Type B pancreatic cell (in vitro differentiated cells): Measurements from ENCODE around the gene KLC1. TPM values are rescaled to one million over a fixed set of nuclear protein-coding genes. Genes with fewer than 3 reads are reported as not detected.

Experiments used
- DNase-seq: peaks from one replicate; pipeline ENCODE4 v3.0.0; 2021; ENCODE audit warnings: mixed read lengths; ENCODE audit not compliant: unreplicated experiment; ENCODE audit errors: extremely low spot score
- H3K27ac Mint-ChIP-seq: 2 replicates; pipeline ENCODE4 v1.8.0; 2021; ENCODE audit warnings: mild to moderate bottlenecking, mixed read lengths
- H3K27me3 Mint-ChIP-seq: 2 replicates; pipeline ENCODE4 v1.8.0; 2021; ENCODE audit warnings: mixed read lengths
- H3K36me3 Mint-ChIP-seq: 2 replicates; pipeline ENCODE4 v1.8.0; 2021; ENCODE audit warnings: mixed read lengths
- H3K4me1 Mint-ChIP-seq: one replicate; pipeline ENCODE4 v1.8.0; 2021; ENCODE audit warnings: mixed read lengths; ENCODE audit not compliant: unreplicated experiment
- H3K4me3 Mint-ChIP-seq: 2 replicates; pipeline ENCODE4 v1.8.0; 2021; ENCODE audit warnings: mild to moderate bottlenecking, mixed read lengths
- H3K9me3 Mint-ChIP-seq: 2 replicates; pipeline ENCODE4 v1.8.0; 2021; ENCODE audit warnings: mixed read lengths
- CTCF ChIP-seq: fragments of 200-600 bp; sonication (generic); conservative IDR thresholded peaks from 2 replicates; pipeline ENCODE4 v1.5.0; 2021; ENCODE audit warnings: antibody characterized with exemption, mild to moderate bottlenecking
- total RNA-seq: library from RNA; stranded (reverse); gene quantifications from 2 replicates; pipeline ENCODE4 v1.2.1, GENCODE V29; 2021; ENCODE audit warnings: low replicate concordance

The KLC1 gene
- total RNA-seq, 1 donor from 2014 or later: 145 TPM

GRCh38 chr14:103594265-103594664 is 34.7 kb upstream of the KLC1 start:
- peak overlapping the region; percentile 55 for H3K4me3 Mint-ChIP-seq
- DNase-seq: peak; percentile 70
- H3K4me1 Mint-ChIP-seq: peaks cover 21% of the 10 kb centered on the region
- H3K27ac Mint-ChIP-seq: peak overlapping the region; percentile 89
- peaks cover 3% of the 10 kb centered on the region for H3K36me3 Mint-ChIP-seq
- no peak for TF ChIP-seq CTCF
- no peaks in the 10 kb centered on the region for H3K9me3 Mint-ChIP-seq
- H3K27me3 Mint-ChIP-seq: no peaks in the 10 kb centered on the region

- no peak for TF ChIP-seq CTCF
- Mint-ChIP-seq H3K36me3 (peaks cover 3% of the 10 kb centered on the region), H3K9me3 (no peaks in the 10 kb centered on the region), H3K27me3 (no peaks in the 10 kb centered on the region), H3K4me1 (peaks cover 21% of the 10 kb centered on the region), H3K27ac (peak overlapping the region; percentile 39), H3K4me3 (no peak overlapping the region)
- DNase-seq: no peak
These were observed 31.2 kb upstream of the KLC1 start for GRCh38 chr14:103597623-103598377.

- Mint-ChIP-seq H3K27me3 (no peaks in the 10 kb centered on the region), H3K36me3 (no peaks in the 10 kb centered on the region), H3K9me3 (no peaks in the 10 kb centered on the region), H3K4me3 (no peak overlapping the region), H3K4me1 (peaks cover 7% of the 10 kb centered on the region), H3K27ac (no peak overlapping the region)
- peak; percentile 35 for TF ChIP-seq CTCF
- no peak for DNase-seq
These were observed 28.5 kb upstream of the KLC1 start for GRCh38 chr14:103600503-103600902.

- Mint-ChIP-seq H3K4me1 (peaks cover 11% of the 10 kb centered on the region), H3K36me3 (no peaks in the 10 kb centered on the region), H3K27ac (no peak overlapping the region), H3K4me3 (no peak overlapping the region), H3K9me3 (no peaks in the 10 kb centered on the region), H3K27me3 (peaks cover 15% of the 10 kb centered on the region)
- DNase-seq: no peak
- no peak for TF ChIP-seq CTCF
These were observed 24.4 kb upstream of the KLC1 start for GRCh38 chr14:103604620-103605019.

GRCh38 chr14:103606963-103607668 is 21.9 kb upstream of the KLC1 start:
- peak overlapping the region; percentile 29 for H3K27ac Mint-ChIP-seq
- no peak for DNase-seq
- H3K27me3 Mint-ChIP-seq: peaks cover 15% of the 10 kb centered on the region
- H3K9me3 Mint-ChIP-seq: peaks cover 7% of the 10 kb centered on the region
- H3K36me3 Mint-ChIP-seq: no peaks in the 10 kb centered on the region
- H3K4me1 Mint-ChIP-seq: peaks cover 11% of the 10 kb centered on the region
- no peak for TF ChIP-seq CTCF
- peak overlapping the region; percentile 71 for H3K4me3 Mint-ChIP-seq
